GM13977 (cell line): Measurements from ENCODE around the gene PBXIP1.
A peak's percentile ranks its signal among the peaks of the same experiment; 100 is the strongest.
"Not testable (repeated sequence)": the region's sequence is repeated elsewhere in the genome, so short reads cannot be mapped to it uniquely, and the experiment has no call there.

Source experiments
- DNase-seq: peaks from one replicate; pipeline ENCODE4 v3.0.0; 2012; ENCODE audit warnings: low spot score
- CTCF ChIP-seq: IDR thresholded peaks from 2 replicates; pipeline ENCODE4 v1.5.1; 2012; ENCODE audit warnings: mild to moderate bottlenecking, control low read depth; ENCODE audit not compliant: insufficient read depth; ENCODE audit errors: extremely low read depth, missing control alignments
- in situ Hi-C: fragments of 300-500 bp; cut with MboI; formaldehyde crosslinking; loops from one replicate; pipeline ENCODE4 v1.12.0; 2022; ENCODE audit warnings: low sequenced_read_pairs, low pct_unique_long_range_greater_than_20kb, mixed read lengths, inconsistent platforms; ENCODE audit not compliant: unreplicated experiment

The PBXIP1 gene

GRCh38 chr1:154987326-154987725 lies 31.4 kb upstream of the PBXIP1 start:
- in situ Hi-C loops, result no loop called here

GRCh38 chr1:154986736-154987135 lies 30.8 kb upstream of the PBXIP1 start:
- DNase-seq, in situ Hi-C loops: not testable (repeated sequence)

More at GRCh38 chr1:154987326-154987725, 31.4 kb upstream of the PBXIP1 start:
- no peak for TF ChIP-seq CTCF
- no peak for DNase-seq

GRCh38 chr1:154983776-154984466 lies 28.0 kb upstream of the PBXIP1 start:
- DNase-seq, result no peak
- in situ Hi-C loops, result no loop called here
- no peak for TF ChIP-seq CTCF

DNA sequence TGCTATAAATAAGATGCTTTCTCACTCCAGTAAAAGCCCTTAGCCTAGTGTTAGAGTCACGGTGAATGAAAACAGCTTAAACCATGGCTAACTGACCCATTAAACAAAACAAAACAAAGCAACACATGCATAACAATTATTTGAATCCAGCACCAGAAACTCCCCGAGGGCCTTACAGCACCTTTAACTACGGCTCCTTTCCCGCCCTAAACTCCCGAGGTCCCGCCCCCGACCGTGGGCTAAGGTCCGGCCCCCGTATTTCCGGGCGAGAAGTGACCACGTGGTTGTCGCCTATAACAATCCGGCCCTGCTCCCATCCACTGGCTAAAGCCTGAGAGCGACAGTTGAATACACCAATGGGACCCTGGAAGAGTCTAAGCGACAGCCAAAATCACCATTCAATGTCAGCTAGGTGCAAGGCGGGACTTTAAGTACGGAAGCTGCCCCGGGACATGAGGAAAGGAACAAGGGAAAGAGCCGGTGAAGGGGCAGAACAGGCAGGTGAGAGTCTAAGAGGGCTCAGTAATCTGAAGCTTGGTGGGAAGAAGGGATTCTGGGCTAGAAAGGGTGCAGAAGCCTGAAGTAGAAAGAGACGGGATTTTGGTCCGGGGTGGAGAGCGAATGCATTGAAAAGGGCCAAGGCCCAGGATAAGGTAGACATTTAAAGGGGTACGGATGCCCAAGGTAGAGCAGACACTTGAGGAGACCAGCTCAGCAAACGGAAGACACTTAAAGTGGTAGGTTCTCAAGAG lies 27.2 kb upstream of the PBXIP1 start, which contains the start of gene FLAD1:
FLAD1 (plus strand) TSS at position 448 of the 752 bp plus-strand sequence. CDS start 351 bp downstream, outside the sequence.
- in situ Hi-C loops, result no loop called here

GRCh38 chr1:154982341-154982740 lies 26.4 kb upstream of the PBXIP1 start:
- in situ Hi-C loops, result no loop called here
- no peak for TF ChIP-seq CTCF
- no peak for DNase-seq

More for the DNA sequence above, 27.2 kb upstream of the PBXIP1 start, which contains the start of gene FLAD1:
- no peak for TF ChIP-seq CTCF
- DNase-seq, result peak; percentile 97

DNA sequence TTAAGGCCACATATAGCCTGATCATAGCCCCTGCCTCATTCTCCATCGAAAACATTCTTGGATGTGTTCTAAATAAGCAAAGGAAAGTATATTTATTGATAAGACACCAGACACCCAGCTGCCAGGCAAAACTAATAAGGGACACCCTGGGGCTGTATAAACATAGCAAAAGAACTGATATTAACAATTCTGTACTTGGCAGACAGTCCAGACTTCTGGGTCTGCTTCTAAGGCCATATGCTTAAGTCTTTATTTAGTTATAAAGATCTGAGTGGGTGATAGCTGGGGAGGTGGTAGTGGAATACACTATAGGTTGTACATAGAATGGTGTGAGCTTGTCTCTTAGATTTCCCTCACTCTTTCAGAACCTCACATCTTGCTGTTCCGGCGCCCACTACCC lies 22.5 kb upstream of the PBXIP1 start:
- in situ Hi-C loops, result no loop called here
- TF ChIP-seq CTCF, result no peak
- DNase-seq, result no peak

DNA sequence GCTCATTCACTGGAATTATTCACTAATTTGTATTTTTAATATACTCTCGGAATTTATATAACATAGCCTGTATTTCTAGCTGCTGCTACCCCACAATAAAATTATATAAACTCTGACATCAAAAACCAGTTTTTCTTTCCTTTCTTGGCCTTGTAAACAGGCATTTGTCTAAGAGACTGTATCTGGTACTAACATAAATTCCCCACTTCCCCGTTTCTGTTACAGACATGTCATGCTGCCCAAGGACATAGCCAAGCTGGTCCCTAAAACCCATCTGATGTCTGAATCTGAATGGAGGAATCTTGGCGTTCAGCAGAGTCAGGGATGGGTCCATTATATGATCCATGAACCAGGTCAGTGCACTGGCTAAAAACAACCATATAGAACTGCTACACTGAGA lies 21.9 kb upstream of the PBXIP1 start:
- in situ Hi-C loops, DNase-seq: not testable (repeated sequence)
